Right forelimb (tissue), 1 donor: Measurements from ENCODE around the gene DTD1.
A peak's percentile ranks its signal among the peaks of the same experiment; 100 is the strongest.

ENCODE experiments used
- DNase-seq: peaks from one replicate; pipeline ENCODE4 v3.0.0-alpha.2; 2018

DTD1 gene

GRCh38 chr20:18587665-18588573 lies at the start of gene DTD1:
Gene DTD1 (plus strand): TSS chr20:18588054. CDS start chr20:18588073, 19 bp downstream.
- peak; percentile 90 for DNase-seq

- DNase-seq, result no peak
Measured at GRCh38 chr20:18541741-18542140, 46.1 kb upstream of the DTD1 start.

DNA sequence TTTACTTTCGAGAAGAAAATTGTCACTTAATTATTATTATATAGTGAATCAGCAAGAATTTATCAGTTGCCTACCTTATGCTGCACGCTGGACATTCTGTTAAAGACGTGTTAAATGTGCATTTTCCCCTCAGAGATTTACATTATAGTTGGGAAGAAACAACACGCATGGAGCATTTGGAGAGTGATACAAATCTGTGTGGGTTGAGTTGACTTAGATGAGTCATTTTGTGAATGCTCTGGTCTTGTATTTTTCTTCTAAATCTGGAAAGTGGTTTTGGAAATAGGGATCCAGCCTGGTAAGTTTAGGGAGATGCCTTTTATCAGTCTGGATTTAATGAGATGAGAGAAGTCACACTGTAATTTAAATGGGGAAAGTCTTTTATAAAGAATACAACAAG lies 44.6 kb upstream of the DTD1 start:
- no peak for DNase-seq

DNA sequence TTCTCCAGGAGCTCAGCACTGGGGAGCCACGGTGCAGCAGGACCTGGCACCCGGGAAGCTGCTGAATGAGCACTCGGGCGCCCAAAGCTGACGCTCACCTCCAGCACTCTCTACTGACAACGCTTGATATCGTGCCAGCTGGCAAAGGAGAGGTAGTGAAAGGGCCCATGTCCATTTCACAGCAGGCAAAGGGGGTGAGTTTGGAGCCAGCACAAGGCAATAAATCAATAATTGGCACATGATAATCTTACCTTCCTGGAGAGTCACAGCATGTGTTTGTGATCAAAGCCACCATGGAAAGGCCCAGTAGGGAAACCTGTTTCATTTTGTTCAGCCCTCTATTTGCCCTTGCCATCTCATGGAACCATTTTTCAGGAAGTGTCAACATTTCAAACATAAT lies 43.9 kb upstream of the DTD1 start:
- no peak for DNase-seq

DNA sequence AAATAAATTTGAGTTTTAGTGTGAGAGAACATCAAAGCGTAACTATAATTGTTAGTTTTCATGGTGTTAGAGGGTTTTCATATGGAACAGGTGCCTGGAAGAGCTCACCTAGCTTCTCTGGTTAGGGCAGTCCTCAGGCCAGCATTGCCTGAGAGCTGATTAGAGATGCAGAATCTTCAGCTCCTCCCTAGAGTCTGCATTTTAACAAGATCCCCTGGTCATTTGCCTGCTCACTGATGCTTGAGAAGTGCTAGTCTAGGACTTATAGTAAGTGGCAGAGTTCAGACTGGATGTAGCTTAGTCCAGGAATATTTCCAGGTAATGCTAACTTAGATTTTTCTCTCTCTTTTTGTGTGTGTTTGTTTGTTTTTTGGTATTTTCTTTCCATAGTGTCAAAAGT lies 42.3 kb upstream of the DTD1 start:
- no peak for DNase-seq

DNA sequence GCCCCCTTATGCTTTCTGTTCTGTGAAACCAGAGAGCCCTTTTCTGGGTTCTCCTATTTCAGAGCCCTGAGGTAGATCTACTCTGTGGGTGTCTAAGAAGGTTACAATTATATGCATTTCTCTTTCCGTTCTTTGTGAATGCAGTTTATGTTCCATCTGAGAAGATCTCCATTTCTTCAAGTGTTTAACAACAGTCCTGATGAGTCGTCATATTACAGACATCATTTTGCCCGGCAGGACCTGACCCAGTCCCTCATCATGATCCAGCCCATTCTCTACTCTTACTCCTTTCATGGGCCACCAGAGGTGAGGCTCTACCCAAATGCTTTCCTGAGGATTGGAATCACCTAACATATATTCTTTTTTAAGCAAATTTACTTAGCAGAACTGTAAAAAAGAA lies 39.4 kb upstream of the DTD1 start:
- DNase-seq, result no peak

GRCh38 chr20:18553746-18554145 lies 34.1 kb upstream of the DTD1 start:
- no peak for DNase-seq

- DNase-seq, result peak; percentile 94
Measured at GRCh38 chr20:18566892-18567738, 20.7 kb upstream of the DTD1 start, which contains the start of gene SMIM26. Gene SMIM26 (plus strand): TSS chr20:18567432. CDS start chr20:18567479, 47 bp downstream.

- no peak for DNase-seq
Measured at GRCh38 chr20:18567739-18568091, 20.1 kb upstream of the DTD1 start.

DNA sequence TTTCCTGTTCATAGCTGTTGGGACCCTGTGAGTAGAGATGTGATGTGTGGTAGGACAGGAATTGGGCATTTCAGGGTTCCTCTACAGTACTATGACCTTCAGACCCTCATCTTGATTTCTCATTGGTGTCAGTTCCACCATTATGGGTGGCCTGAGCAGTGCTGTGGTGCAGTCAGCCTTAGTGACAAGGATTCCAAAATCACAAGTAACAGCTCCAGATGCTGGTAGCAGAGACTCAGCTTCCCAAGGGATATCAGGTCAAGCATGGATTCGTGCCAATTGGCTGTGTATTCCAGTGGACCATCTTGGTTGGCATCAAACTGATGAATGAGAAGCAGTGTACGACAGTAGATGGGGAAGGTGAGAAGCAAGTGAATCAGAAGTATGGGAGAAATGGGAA lies 16.8 kb upstream of the DTD1 start:
- no peak for DNase-seq

DNA sequence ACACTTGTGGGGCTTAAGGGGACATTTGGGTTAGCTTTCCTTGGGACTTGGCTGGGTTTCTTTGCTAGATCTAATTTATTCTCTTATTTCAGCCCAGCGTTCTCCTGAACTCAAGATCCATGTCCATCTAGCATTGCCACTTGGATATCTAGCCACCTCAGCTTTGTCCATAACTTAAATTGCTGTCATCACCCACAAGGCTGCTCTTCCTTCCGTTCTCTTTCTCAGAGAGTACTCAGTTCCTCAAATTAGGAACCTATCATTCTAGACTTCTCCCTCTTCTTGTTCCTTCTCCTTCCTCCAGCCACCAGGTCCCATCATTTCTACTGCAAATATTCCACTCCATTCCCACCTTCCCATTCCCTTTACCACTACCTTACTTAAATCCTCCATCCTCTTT lies 16.3 kb upstream of the DTD1 start:
- DNase-seq, result no peak

DNA sequence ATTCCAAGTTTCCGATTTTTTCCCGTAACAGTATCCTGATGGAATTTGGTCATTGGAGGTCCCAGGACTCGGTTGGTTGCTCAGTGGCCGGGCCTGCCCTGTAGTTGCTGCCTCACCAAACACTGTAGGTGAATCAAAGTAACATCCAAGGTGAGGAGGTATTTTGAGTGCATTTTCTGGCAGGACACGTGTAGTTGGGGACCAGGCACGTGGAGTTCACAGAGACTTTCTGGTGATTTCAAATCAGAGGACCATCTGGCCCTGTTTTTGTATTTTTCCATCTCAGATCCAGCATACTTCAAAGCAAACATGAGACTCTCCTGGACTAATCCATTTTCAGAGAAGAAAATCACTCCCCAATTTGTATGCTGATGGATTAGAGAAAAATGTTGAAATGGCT lies 9.9 kb upstream of the DTD1 start:
- DNase-seq, result no peak

- no peak for DNase-seq
Measured at GRCh38 chr20:18578581-18578980, 9.3 kb upstream of the DTD1 start.

DNA sequence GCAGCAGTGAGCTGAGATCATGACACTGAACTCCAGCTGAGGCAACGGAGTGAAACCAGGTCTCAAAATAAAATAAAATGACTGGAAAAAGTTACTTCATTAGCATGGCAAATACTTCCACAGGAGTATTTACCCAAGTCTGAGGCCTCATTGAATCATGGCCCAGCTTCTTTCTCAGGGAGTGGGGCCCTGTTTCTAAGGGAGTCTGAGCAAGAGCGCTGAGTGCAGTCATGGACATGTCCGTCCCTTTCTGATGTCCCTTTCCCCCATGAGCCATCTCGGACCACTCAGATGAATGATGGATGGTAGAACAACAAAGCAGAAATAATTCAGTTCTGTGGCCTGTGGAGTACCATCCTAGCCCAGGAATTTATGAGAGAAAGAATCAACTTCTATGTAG lies 7.8 kb upstream of the DTD1 start:
- DNase-seq, result no peak

GRCh38 chr20:18585134-18585533 lies 2.7 kb upstream of the DTD1 start:
- no peak for DNase-seq

DNA sequence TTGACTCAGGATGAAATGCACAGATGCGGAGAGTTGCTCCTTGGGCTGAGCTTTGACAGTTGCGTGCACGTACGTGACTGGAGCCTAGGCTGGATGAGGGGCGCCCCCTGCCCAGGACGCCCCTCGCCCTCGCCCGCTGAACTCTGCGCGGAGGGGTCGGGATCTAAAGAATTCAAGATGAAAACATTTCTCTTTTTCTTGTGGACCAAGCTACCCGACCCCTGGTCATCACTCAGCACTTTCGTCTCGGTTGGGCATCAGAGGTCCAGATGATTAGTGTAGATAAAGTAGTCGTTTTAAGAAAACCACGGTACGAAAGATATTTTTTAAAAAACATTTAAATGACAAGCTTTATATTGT lies 700 bp downstream of the DTD1 start:
- DNase-seq, result no peak

- no peak for DNase-seq
Measured at GRCh38 chr20:18589941-18590674, 2.3 kb downstream of the DTD1 start.

GRCh38 chr20:18596270-18596669 lies 8.4 kb downstream of the DTD1 start:
- DNase-seq, result no peak

DNA sequence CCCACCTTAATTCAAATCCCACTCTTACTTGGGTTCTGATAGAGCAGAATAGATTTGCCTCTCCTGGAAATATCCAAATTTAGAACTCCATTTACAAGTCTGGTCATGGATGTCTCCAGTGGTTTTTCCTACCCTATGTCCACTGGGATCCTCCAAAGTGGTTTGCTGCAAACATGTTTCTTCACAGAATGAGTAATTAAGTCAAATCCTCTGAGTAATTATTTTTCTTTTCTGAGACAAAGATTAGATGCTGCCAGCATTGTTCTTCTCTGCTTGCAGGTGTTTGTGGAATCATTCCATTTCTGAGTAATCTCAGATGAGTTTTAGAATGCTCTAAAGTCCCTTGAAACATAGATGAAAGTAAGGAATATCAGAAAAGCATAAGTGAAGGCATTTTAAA lies 21.9 kb downstream of the DTD1 start:
- DNase-seq, result no peak

DNA sequence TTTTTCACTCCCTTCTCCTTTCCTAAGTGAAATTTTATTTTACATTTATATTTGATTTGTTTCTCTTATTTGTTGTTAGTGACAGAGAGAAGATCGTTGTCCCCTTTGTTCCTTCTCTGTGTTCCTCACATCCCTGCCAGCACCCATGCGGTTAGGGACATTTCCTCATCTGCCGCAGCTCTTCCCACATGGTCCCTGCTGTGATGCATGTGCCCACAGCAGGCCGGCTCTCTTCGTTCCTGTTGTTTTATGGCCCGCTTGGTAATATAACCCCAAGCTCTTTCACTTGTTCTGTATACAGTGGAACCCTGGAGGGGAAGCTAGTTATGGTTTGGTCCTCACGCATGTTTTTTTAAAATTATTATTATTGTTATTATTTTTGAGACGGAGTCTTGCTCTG lies 23.6 kb downstream of the DTD1 start:
- no peak for DNase-seq

GRCh38 chr20:18613553-18613952 lies 25.7 kb downstream of the DTD1 start:
- DNase-seq, result no peak

DNA sequence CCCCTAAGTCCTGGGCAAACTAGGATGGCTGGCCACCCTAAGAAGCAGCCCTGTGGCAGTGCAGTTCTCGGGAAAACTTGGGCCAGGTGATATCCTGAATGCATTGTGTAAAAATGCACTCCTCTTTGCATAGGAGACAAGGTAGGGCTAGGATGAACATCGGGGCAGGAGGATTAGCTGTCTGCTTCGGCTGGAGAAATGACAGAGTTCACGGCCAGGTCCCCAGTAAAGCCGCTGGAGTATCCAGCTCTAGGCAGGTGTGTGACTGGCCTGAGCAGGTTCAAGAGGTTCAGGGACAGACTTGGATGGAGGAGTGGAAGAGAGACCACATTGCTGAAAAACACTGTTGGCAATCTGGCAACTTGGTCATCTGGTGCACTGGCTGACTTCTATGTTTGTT lies 26.4 kb downstream of the DTD1 start:
- DNase-seq, result no peak

GRCh38 chr20:18615020-18615650 lies 27.3 kb downstream of the DTD1 start:
- no peak for DNase-seq
